B cell (primary cell): Measurements from ENCODE around the gene SMC3.

ENCODE experiments used
- CTCF ChIP-seq: fragments of 200-600 bp; IDR thresholded peaks from one replicate; pipeline ENCODE4 v1.8.0; 2022; ENCODE audit warnings: antibody characterized with exemption, mild to moderate bottlenecking
- EZH2 ChIP-seq: IDR thresholded peaks from 2 replicates; pipeline ENCODE4 v1.6.1; 2012; ENCODE audit warnings: borderline replicate concordance, low read depth, mild to moderate bottlenecking, moderate library complexity, low read length; ENCODE audit not compliant: insufficient read depth, poor library complexity, severe bottlenecking

- TF ChIP-seq CTCF (no peak), EZH2 (no peak)
Observed at GRCh38 chr10:110524859-110525232, 42.6 kb upstream of the SMC3 start.
